Measurements from ENCODE around the gene TBC1D16.
"Not testable (repeated sequence)": the region's sequence is repeated elsewhere in the genome, so short reads cannot be mapped to it uniquely, and the experiment has no call there.

Gene TBC1D16

GRCh38 chr17:79913451-79913850, 122.2 kb downstream of the TBC1D16 start:
- DNase-seq (ENCODE audit: low read depth) = no peak

DNA sequence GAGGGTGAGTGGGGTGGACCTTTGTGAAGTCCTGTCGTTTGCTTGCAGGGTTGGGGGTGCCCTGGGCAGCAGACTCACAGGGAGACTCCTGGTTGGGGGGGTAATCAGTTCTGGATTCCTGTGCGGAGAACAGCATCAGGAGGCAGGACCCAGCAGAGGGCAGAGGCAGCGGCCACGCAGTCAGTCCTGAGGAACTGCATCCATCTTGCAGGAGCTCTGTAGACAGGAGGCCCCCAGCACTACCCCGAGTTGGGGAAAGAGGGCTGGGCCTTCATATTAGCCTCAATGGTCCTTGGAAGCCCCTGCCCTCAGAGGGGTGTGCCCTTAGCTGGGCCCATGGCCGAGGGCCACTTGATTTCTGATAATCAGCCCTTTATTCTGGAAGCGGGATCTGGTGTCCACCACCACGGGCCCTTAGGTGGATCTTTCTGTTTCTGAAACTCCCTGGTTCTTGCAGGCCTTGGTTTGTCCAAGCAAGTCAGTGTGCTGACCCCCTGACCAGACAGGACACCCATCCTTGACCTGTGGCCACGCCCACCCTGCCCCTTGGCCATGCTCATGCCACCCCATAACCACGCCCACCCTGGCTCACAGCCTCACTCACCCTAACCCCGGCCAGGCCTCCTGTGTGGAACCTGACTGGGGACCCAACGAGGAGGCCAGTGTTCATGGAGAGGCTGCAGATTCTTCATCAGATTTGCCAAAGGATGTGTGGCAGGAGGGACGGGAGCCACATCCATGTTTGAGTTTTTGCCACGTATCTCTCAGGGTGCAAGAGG, 122.9 kb downstream of the TBC1D16 start:
- no peak for DNase-seq (ENCODE audit: low read depth)

DNA sequence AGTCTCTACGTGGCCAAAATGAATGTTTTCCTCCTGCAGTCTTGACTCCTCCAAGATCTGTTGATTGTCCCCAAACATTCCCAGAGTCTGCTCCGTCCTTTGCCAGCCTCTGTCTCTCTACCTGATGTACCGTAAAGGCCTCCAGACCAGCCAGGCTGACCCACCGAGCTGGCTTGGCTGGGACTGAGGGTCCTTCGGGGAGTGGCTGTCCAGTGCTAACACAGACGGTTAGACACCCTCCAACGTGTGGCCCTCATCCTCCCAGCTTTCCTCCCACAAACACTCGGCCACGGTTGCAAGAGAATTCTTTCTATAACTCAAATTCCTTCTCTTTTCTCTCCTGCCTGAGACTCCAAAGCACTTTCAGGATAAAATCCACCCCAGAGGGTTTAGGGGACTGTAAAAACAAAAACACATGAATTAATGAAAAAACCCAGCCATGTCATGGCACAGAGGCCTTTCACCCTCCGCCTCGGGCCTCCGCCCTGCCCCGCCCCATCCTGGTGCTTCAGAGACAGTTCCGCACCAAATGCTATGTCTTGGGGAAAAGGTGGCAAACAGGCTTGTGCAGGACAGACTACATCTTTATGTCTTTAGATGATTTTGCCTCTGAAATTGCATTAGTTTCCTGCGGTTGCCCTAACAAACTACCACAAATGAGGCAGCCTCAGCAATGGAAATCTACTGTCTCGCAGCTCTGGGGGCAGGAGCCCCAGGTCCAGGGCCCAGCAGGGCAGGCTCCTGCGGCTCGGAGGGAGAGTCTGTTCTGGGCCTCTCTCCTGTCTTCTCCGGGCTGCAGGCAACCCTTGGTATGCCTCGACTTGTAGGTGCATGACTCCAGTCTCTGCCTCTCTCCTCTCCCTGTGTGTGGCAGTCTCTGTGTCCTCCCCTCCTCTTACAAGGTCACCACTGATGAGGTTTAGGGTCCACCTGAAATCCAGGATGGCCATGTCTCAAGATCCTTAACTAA, 124.0 kb downstream of the TBC1D16 start:
- DNase-seq (ENCODE audit: low read depth) = no peak

DNA sequence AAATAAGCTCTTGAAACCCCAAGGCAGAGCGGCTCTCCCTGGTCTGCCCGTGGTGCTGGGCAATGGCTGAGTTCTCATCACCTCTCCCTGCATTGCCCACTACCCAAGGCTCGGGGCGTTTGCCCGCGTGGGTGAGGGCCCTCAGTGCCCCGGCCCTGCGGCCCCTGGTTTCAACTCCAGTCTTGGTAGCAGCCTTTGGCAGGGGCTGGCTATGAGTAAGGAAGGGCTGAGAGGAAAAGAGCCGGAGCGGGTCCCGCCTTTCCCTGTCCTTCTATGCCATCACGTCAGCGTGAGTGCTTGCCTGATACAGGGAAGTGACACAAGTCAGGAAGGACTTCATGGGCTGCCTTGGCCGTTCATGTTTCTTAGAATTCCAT, 124.7 kb downstream of the TBC1D16 start:
- no peak for DNase-seq (ENCODE audit: low read depth)

DNA sequence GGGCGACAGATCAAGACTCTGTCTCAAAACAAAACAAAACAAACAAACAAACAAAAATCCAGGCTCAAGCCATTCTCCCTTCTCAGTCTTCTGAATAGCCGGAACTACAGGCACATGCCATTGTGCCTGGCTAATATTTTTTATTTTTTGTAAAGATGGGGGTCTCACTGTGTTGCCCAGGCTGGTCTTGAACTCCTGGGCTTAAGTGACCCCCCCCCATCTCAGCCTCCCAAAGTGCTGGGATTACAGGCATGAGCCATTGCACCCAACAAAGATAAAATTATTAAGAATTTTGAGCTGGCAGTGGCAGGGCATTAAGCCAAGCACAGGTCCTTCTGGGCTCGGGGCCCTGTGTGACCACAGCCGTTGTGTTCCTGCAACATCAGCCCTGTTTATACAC, 126.6 kb downstream of the TBC1D16 start:
- DNase-seq (ENCODE audit: low read depth) = no peak

DNA sequence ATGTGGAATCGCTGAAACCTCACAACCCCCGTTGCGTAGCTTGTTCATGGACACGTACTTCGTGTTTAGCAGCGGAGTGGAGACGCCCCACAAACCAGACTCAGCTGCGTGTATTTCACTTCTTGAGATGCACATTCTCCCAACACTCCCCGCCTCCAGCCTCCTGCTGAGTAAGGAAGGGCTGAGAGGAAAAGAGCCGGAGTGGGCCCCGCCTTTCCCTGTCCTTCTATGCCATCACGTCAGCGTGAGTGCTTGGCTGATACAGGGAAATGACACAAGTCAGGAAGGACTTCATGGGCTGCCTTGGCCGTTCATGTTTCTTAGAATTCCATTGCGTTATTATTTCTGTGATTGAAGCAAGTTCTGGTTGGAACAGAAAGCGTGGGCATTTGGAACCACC, 127.8 kb downstream of the TBC1D16 start:
- DNase-seq (ENCODE audit: low read depth) = no peak

- no peak for DNase-seq (ENCODE audit: low read depth)
These were observed 128.4 kb downstream of the TBC1D16 start for GRCh38 chr17:79907217-79907715.

DNA sequence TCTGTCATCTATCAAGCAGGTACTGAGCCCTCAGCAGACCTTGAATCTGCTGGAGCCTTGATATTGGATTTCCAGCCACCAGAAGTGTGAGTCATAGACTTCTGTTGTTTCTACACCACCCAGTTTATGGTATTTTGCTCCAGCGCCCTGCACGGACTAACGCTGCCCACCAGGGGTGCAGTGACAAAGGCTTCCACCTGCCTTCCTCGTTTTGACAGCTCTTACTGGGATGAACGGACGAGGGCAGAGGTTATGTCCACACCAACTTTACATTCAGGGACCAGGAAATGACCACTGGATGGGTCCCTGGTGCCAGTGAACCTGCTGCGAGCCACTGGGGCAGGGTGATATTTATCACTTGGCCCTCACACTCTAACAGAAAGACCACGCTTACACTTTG, 129.8 kb downstream of the TBC1D16 start:
- DNase-seq (ENCODE audit: low read depth) = no peak

DNA sequence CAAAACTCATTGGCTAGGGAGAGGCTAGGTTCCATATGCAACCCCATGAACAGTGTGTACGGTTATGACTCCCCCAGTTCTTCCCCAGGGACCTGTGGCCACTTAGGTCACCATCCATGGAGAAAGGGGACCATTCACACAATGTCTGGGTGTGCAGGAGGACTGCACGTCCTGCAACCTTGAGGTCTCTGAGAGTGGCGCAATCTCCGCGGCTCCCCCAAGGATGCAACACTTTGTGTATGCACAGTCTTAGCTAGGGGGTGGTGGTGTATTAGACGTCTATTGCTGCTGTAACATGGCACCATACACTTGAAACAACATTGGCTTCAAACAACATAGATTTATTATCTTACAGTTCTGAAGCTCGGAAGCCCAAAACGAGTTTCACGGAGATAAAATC, 130.8 kb downstream of the TBC1D16 start:
- DNase-seq (ENCODE audit: low read depth) = no peak

DNA sequence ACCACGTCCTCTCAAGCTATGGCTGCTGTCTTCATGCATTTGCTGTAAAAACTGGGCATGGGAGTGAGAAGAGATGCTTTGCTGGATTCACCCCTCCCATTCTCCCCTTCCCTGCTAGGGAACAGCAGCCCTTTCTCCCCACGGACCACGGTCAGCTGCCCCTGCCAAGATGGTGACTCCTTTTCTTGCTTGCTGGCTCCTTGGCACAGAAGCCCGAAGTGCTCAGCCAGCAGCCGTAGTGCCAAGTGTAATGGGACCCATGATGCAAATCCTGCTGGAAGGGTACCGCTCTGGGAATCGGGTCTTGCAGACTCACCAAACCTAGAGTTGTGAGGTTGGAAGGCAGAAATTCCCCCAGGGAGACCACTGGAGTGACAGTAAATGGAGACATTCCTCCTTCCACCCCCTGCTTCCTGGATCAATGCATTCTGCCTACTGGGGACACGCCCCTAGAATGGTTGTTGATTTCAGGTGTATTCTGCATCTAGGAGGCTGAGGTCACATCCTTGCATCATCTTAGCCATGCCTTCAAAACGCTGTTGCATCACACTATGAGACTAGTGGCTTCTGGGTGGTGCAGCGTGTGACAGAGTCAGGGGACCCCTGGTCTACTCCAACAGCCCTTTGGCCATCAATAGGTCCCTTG, 133.4 kb downstream of the TBC1D16 start:
- no peak for DNase-seq (ENCODE audit: low read depth)

DNA sequence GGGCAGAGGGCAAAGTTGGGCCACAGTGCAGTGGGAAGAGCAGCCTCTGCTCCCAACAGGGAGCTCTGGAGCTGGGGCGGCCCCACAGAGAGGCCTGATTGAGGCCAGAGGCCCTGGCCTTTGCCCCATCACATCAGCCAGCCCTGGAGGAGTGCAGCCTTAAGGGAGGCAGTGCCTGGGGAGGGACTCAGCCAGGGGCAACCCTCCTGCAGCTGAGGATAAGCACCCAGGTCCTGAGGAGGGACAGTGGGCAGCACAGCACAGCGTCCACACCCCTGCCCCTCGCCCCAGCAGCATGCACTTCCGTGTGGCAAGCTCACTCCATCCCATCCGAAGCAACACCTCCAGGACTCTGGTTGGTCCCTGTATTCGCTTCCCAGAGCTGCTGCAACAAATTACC, 134.5 kb downstream of the TBC1D16 start:
- no peak for DNase-seq (ENCODE audit: low read depth)

DNA sequence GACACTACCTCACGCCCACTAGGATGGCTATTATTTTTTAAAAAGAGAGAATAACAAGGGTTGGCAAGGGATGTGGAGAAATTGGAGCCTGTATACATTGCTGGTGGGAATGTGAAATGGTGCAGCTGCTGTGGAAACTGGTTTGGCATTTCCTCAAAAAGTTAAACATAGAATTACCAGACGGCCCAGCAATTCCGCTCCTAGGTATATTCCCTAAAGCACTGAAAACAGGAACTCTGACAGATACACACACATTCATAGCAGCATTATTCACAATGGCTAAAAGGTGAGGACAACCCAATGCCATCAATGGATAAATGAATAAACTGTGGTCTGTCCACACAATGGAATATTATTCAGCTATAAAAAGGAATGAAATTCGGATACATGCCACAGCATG, 136.1 kb downstream of the TBC1D16 start:
- DNase-seq (ENCODE audit: low read depth) = no peak

DNA sequence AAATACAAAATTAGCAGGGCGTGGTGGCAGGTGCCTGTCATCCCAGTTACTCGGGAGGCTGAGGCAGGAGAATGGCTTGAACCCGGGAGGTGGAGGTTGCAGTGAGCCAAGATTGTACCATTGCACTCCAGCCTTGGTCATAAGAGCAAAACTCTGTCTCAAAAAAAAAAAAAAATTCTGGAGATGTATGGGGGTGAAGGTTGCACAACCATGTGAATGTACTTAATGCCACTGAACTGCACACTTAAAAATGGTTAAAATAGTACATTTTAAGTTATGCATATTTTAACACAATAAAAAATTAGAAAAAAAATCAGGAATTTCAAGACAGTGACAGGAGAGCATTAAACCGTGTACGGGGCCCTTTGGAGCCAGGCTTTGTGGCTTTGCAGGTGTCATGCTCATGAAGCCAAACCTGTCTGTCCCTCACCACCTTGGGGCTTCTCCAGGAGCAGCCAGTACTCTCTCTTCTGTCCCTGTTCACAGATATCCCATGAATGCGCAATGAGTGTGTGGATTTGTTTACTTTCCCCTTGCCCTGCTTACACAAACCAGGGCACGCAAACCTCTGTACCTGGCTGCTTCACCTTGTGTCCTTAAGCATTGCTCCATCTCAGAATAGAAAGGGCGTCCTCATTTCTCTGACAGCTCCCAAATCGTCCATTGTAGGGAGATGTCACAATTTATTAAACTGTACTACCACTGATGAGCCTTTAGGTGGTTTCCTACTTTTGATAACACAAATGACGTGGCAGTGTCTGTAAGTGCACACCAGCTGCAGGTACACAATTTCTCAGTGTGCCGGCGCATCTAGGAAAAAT, 138.2 kb downstream of the TBC1D16 start:
- no peak for DNase-seq (ENCODE audit: low read depth)

GRCh38 chr17:79893457-79893856, 142.2 kb downstream of the TBC1D16 start:
- not testable (repeated sequence) for DNase-seq (ENCODE audit: low read depth)

DNA sequence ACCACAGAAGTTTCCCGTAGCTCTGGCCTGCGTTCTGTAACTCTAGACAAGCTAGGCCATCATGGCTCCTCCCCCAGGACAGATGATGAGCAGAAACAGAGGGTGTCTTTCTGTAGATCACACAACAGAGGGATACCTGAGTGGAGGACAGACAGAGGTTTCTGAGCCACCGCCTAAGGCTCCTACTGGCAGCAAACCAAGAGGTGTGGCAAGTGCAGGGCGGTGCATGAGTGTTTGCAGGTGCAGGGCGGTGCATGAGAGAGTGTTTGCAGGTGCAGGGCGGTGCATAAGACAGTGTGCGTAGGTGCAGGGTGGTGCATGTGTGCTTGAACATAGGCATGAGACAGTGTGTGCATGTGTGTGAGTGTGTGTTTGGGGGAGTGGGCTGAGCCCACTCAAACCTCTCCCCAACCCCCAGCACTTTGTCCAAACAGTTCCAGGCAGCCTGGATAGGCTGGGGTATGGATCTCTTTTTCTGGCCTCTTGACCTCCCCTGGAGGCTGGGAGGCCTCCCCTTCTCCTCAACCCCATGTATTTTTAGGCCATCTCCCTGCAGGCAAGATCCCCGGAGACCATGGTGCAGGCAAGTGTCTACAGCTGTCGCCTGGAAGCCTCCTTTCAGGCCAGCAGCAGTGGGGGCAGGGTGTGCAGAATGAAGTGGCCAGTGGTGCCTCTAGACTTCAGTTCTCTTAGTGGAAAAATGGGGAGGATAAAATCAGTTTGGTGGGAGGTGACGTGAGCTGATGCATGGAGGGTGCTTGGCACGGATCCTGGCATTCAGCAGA, 143.0 kb downstream of the TBC1D16 start:
- no peak for DNase-seq (ENCODE audit: low read depth)

GRCh38 chr17:79891113-79891730, 144.4 kb downstream of the TBC1D16 start:
- DNase-seq (ENCODE audit: low read depth) = no peak

GRCh38 chr17:79890706-79891105, 145.0 kb downstream of the TBC1D16 start:
- DNase-seq (ENCODE audit: low read depth) = no peak

- DNase-seq (ENCODE audit: low read depth) = no peak
These were observed 146.6 kb downstream of the TBC1D16 start for GRCh38 chr17:79888811-79889634.

- no peak for DNase-seq (ENCODE audit: low read depth)
These were observed 147.6 kb downstream of the TBC1D16 start for GRCh38 chr17:79888009-79888540.
